Measurements from ENCODE around the gene ADAM17.

DNA sequence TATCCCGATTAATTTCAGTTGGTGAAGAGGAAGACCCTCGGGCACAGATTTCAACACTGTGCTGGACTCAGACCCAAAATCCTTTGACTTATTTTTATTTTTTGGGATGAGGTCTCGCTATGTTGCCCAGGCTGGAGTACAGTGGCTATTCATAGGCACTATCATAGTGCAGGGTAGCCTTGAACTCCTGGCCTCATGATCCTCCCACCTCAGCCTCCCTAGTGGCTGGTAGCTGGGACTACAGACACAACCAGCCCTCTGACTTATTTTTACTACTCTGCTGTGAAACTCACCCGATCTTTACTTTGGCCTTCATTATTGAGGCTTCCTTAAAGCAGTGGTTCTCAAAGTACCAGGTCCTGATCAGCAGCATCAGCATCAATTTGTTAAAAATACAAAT lies 18.2 kb upstream of the ADAM17 start:
- no peak for TF ChIP-seq GATA2 (IDR thresholded peaks at IDR 0.05; ENCODE audit: low read depth, low read length)
- TF ChIP-seq GATA3 (IDR thresholded peaks at IDR 0.05; ENCODE audit: low read depth, low read length): no peak
